OCI-LY7 (cell line): Measurements from ENCODE around the gene SCT.

Experiments used
- CTCF ChIP-seq: fragments of 200-600 bp; sonication (generic); conservative IDR thresholded peaks from 2 replicates; pipeline ENCODE4 v1.5.1; 2014; ENCODE audit warnings: mild to moderate bottlenecking, antibody characterized with exemption, low read length, moderate library complexity, mixed read lengths
- EZH2phosphoT487 ChIP-seq: fragments of 200-600 bp; sonication (generic); IDR thresholded peaks from 2 replicates; pipeline ENCODE4 v1.6.1; 2018; ENCODE audit warnings: low read depth, borderline replicate concordance, mild to moderate bottlenecking, mixed run types, antibody characterized with exemption, low read length, moderate library complexity, mixed read lengths

DNA sequence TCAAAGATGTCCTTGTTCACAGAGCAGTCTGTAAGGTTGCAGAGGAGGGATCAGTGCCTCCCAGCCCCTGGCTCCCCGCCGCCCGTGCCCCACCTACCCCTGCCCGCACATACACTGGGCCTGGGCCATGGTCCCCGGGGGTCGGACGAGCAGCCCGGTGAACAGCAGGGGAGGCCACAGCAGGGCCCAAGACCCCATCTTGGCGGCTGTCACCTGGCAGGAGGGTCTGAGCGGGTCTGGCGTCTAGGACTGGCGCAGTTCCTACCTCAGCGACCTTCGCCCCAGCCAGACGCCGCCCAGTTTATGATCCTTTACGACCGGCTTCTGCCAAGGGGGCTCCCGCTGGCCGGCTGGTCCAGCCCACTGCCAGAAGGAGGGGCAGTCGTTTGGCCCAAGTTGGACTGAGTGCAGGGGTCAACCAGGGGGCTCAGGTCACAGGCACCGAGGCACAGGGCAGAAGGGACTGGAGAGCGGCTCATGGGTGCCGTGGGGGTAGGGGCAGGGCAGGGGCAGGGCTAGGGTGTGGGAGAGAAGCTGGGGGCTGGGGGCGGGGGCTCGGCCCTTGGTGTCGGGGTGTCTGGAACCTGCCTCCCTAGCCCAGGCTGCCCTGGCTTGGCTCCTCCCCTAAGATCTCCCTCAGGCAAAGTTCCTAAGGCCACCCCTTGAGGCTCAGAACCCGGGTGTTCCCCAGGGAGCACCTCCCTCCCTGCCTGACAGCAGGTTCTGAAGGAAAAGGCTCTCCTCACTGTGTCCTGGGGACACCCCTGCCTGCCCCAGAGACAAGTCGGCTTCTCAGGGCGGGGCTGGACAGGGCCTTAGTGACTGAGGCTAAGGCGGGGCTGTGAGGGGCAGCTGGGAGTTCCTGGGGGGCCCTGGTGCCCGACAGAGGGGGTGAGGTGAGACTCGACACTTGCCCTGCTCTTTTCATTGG, 2.0 kb downstream of the SCT start, which contains the start of gene CDHR5:
- TF ChIP-seq CTCF = no peak
- TF ChIP-seq EZH2phosphoT487 = no peak
